ENCODE data around the gene ACSM2B.
"Not testable (repeated sequence)": the region's sequence is repeated elsewhere in the genome, so short reads cannot be mapped to it uniquely, and the experiment has no call there.

ACSM2B gene

DNA sequence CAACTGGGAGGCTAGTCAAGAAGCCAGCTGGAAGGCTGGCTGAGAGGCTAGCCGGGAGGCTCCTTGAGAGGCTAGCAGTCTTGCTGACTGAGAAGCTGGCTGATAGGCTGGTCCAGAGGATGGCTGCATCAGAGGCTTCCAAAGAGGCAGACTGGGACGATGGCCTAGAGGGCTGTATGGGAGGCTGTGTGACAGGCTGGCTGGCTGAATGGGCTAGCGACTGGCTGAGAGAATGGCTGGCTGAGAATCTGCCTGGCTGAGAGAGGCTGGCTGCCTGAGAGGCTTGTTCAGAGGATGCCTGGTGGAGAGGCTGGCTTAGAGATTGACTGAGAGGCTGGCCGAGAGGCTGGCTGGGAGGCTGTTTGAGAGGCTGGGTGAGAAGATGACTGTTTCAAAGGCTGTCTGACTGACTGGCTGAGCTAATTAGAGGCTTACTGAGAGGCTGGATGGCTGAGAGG, 34.8 kb upstream of the ACSM2B start:
- H3K27me3 Mint-ChIP-seq = peaks cover 1% of the 10 kb centered on the region
- no peak overlapping the region for H3K27ac Mint-ChIP-seq
- H3K9me3 Mint-ChIP-seq (ENCODE audit: low read depth) = no peaks in the 10 kb centered on the region
- H3K36me3 Mint-ChIP-seq = no peaks in the 10 kb centered on the region
- no peaks in the 10 kb centered on the region for H3K4me1 Mint-ChIP-seq (ENCODE audit: low read depth)
- H3K4me3 Mint-ChIP-seq = no peak overlapping the region

DNA sequence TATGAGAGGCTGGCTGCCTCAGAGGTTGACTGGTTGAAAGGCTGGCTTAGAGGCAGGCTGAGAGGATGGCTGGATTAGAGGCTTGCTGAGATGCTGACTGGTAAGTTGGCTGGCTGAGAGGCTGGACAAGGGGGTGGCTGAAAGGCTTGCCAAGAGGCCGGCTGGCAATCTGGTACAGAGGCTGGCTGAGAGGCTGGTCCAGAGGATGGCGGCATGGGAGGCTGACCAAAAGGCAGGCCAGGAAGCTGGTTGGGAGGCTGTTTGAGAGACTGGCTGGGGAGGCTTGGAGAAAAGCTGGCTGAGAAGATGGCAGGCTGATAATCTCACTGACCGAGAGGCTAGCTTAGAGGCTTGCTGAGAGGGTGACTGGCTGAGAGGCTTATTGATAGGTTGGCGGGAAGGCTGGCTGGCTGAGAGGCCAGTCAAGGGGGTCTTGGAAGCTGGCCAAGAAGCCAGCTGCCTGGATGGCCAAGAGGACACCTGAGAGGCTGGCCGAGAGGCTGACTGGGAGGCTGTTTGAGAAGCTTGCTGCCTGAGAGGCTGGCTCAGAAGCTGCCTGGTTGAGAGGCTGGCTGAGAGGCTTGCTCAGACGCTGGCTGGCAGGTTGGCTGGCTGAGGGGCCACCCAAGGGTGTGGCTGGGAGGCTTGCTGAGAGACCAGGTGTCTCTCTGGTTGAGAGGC, 34.2 kb upstream of the ACSM2B start:
- no peaks in the 10 kb centered on the region for H3K9me3 Mint-ChIP-seq (ENCODE audit: low read depth)
- H3K27ac Mint-ChIP-seq = no peak overlapping the region

DNA sequence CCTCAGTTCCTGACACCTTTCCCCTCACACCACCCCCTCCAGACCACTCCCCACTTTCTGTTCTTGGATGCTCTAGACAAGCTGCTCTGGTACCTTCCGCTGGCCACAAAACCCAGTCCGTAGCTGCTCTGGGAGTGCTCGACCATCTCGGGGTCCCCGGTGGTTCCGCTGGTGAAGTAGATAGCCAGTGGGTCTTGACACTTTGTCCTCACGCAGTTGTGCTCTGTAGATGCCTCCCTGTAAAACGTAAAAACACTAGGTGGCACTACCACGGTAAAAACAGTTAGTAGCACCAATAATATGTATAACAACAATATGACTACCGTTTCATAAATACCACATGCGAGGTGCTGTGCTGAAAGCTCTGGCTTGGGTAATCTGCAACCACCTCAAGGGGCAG, 26.0 kb upstream of the ACSM2B start:
- H3K27ac Mint-ChIP-seq; H3K4me1 Mint-ChIP-seq (ENCODE audit: low read depth); H3K36me3 Mint-ChIP-seq; H3K4me3 Mint-ChIP-seq; H3K27me3 Mint-ChIP-seq; H3K9me3 Mint-ChIP-seq (ENCODE audit: low read depth): not testable (repeated sequence)

More for the DNA sequence above, 34.2 kb upstream of the ACSM2B start:
- H3K4me1 Mint-ChIP-seq (ENCODE audit: low read depth) = no peaks in the 10 kb centered on the region
- H3K36me3 Mint-ChIP-seq = no peaks in the 10 kb centered on the region
- H3K4me3 Mint-ChIP-seq = no peak overlapping the region
- H3K27me3 Mint-ChIP-seq = peaks cover 1% of the 10 kb centered on the region

DNA sequence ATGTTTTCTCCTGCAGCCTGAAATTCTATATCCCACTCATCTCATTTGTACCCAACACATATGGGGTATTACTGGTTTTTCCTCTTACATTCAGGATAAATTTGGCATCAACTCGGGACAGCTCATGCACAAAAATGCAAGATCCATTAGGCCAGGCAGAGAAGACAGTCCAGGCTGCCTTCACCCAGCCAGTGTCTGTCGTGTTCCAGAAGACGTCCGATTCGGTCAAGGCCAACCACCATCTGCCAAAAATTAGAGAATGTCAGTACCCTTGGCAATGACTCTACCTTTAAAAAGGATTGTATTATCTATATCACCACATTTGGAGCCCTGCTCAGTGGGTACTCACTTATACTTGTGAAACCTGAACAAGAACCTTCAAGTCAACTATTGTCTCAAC, 23.3 kb upstream of the ACSM2B start:
- not testable (repeated sequence) for H3K36me3 Mint-ChIP-seq, H3K27ac Mint-ChIP-seq

DNA sequence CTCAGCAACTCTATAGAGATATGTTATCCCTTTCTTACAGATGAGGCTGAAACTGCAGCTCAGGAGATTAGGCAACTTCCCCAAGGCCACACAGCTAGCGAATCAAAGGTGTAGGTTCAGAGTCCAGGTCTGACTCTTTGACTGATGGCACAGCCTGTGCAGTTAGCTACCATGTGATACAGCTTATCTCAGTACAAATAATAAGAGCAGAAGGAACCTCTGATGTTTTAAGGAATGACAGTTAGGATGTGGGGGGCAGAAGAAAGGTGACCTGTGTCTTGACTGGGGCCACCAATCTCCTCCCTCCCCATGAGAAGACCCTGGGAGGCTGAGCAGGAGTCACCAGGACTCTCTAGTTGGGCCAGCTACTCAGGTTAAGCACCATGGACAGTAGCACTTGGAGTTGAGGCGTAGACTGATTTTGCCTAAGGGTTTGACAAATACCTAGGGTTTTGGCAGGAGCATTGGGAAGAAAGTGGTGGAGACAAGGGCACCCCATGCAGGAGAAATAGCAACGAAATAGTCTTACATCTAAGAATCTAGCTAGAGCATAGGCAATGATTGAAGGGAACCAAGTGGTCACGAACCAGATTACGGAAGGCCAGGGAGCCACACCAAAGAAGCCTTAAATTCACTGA, 22.8 kb upstream of the ACSM2B start:
- no peak overlapping the region for H3K27ac Mint-ChIP-seq
- no peaks in the 10 kb centered on the region for H3K9me3 Mint-ChIP-seq (ENCODE audit: low read depth)
- no peak overlapping the region for H3K4me3 Mint-ChIP-seq
- no peaks in the 10 kb centered on the region for H3K36me3 Mint-ChIP-seq
- H3K27me3 Mint-ChIP-seq = peaks cover 6% of the 10 kb centered on the region
- H3K4me1 Mint-ChIP-seq (ENCODE audit: low read depth) = no peaks in the 10 kb centered on the region

More for the DNA sequence above, 23.3 kb upstream of the ACSM2B start:
- H3K4me1 Mint-ChIP-seq (ENCODE audit: low read depth); H3K9me3 Mint-ChIP-seq (ENCODE audit: low read depth); H3K27me3 Mint-ChIP-seq; H3K4me3 Mint-ChIP-seq: not testable (repeated sequence)

DNA sequence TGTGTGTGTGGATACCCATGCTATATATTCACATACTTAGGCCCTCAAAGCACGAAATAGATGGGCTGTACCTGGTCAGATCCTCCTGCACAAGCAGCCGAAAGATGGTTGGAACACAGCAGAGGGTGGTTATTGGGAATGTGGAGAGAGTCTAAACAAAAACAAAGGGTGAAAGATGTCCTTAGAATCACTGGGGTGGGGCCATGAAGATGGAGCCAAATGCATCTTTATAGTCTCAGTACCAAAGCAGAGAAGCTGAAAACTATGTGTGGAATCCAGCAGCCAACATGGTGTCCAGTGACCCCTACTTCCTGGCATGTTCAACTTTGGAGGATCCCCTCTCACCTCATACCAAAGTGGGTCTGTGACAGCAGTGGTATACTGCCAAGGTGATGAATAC, 19.5 kb upstream of the ACSM2B start:
- not testable (repeated sequence) for H3K4me3 Mint-ChIP-seq; H3K4me1 Mint-ChIP-seq (ENCODE audit: low read depth); H3K36me3 Mint-ChIP-seq; H3K9me3 Mint-ChIP-seq (ENCODE audit: low read depth); H3K27ac Mint-ChIP-seq; H3K27me3 Mint-ChIP-seq

DNA sequence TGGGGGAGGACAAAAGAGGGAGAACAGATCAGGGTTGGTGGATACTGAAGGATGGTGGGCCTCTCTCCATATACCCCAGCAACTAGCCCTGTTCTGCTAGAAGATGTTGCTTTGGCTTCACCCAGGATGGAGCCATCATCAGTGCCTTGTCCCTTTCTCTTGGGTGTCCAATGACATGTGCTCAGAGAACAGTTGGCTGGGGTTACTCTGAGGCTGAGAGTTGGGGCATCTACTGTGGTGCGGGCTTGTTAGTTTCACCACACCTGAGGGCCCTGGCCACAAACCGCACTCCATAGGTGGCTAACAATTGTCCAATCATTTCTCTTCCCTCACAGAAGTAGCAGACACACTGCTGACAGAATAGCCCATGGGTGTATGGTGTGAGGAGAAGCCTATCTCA, 18.9 kb upstream of the ACSM2B start:
- not testable (repeated sequence) for H3K36me3 Mint-ChIP-seq; H3K27me3 Mint-ChIP-seq; H3K4me3 Mint-ChIP-seq; H3K4me1 Mint-ChIP-seq (ENCODE audit: low read depth); H3K27ac Mint-ChIP-seq; H3K9me3 Mint-ChIP-seq (ENCODE audit: low read depth)

DNA sequence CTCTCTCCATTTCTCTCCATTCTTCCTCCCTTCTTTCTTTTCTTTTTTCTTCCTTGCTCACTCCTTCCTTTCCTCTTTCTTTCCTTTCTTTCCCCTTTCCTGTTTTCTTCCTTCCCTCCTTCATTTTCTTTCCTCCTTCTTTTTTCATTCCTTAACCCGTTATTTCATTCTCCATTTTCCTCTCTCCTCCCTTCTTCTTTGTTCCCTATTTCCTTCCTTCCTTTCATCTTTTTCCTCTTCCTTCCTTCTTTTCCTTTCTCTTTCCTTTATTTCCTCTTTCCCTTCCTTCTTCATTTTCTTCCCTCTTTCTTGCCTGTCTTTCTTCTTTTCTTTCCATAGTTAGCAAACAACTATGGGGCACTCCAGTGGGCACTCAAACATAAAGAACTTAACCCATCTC, 16.6 kb upstream of the ACSM2B start:
- H3K4me3 Mint-ChIP-seq; H3K27ac Mint-ChIP-seq; H3K9me3 Mint-ChIP-seq (ENCODE audit: low read depth); H3K36me3 Mint-ChIP-seq; H3K27me3 Mint-ChIP-seq; H3K4me1 Mint-ChIP-seq (ENCODE audit: low read depth): not testable (repeated sequence)

DNA sequence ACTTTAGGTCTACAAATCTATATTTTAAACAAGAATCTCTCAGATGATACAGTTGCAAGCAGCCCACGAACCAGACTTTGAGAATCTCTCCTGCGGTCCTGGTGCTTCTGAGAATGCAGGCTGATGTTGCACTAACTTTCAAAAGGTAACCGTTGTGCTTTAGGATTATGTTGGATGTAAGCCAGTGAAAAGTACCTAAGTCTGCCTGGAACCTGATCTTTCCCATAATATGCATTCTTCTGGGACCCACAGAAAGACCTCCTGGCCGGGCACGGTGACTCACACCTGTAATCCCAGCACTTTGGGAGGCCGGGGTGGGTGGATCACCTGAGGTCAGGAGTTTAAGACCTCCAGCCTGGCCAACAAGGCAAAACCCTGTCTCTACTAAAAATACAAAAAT, 13.3 kb upstream of the ACSM2B start:
- H3K4me1 Mint-ChIP-seq (ENCODE audit: low read depth); H3K9me3 Mint-ChIP-seq (ENCODE audit: low read depth); H3K4me3 Mint-ChIP-seq; H3K36me3 Mint-ChIP-seq; H3K27ac Mint-ChIP-seq; H3K27me3 Mint-ChIP-seq: not testable (repeated sequence)

DNA sequence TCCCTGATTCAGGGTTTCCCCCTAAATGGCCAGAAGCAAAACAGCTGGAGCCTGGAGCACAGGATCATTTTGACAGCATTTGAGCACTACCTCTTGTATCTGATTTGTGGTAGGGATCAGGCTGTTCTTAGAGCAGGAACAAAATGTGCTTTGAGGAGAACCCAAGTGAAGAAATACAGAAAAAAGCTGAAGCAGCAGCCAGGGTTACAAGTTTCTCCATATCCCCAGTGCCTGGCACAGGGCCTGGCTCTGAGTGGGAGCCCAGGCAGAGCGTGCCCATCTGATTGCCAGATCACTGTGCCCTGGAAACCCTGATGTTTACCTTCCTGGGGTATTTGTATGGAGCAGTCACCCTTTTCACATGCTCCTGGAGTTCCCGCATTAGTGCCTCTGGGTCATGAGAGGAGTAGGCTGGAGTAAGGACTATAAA, 11.5 kb upstream of the ACSM2B start:
- not testable (repeated sequence) for H3K9me3 Mint-ChIP-seq (ENCODE audit: low read depth); H3K4me3 Mint-ChIP-seq; H3K36me3 Mint-ChIP-seq; H3K27ac Mint-ChIP-seq; H3K27me3 Mint-ChIP-seq; H3K4me1 Mint-ChIP-seq (ENCODE audit: low read depth)

DNA sequence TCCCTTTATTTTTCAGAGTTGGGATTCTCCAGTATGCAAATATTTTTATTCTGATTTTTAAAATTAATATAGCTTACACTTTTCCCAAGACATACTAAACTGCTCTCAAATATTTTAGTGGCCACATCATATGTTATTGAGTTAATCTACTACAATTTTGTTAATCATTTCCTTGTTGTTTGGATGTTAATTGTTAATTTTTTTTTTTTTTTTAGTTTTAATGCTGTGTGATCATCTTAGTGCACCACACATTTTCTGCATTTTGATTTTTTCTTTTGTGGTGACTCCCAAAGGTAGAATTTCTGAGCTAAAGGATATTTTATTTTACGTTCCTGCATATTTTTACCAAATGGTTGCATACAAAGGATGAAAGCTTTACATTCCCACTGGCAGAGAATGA, 10.5 kb upstream of the ACSM2B start:
- not testable (repeated sequence) for H3K27ac Mint-ChIP-seq

DNA sequence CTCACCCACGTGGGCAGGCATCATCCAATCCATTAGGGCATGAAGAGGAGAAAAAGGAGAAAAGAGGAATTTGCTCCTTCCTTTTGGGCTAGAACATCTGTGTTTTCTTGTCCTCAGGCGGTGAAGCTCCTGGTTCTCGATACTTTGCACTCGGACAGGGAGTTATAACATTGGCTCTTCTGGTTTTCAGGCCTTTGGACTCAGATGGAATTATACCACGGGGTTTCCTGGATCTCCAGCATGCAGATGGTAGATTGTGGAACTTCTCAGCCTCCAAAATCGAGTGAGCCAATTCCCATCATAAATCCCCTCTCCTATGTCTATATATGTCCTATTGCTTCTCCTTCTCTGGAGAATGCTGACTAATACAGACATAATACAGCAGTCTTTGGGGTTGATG, 9.9 kb upstream of the ACSM2B start:
- H3K9me3 Mint-ChIP-seq (ENCODE audit: low read depth); H3K27ac Mint-ChIP-seq; H3K36me3 Mint-ChIP-seq; H3K4me3 Mint-ChIP-seq; H3K4me1 Mint-ChIP-seq (ENCODE audit: low read depth); H3K27me3 Mint-ChIP-seq: not testable (repeated sequence)

More for the DNA sequence above, 10.5 kb upstream of the ACSM2B start:
- not testable (repeated sequence) for H3K4me3 Mint-ChIP-seq; H3K9me3 Mint-ChIP-seq (ENCODE audit: low read depth); H3K36me3 Mint-ChIP-seq; H3K4me1 Mint-ChIP-seq (ENCODE audit: low read depth); H3K27me3 Mint-ChIP-seq

DNA sequence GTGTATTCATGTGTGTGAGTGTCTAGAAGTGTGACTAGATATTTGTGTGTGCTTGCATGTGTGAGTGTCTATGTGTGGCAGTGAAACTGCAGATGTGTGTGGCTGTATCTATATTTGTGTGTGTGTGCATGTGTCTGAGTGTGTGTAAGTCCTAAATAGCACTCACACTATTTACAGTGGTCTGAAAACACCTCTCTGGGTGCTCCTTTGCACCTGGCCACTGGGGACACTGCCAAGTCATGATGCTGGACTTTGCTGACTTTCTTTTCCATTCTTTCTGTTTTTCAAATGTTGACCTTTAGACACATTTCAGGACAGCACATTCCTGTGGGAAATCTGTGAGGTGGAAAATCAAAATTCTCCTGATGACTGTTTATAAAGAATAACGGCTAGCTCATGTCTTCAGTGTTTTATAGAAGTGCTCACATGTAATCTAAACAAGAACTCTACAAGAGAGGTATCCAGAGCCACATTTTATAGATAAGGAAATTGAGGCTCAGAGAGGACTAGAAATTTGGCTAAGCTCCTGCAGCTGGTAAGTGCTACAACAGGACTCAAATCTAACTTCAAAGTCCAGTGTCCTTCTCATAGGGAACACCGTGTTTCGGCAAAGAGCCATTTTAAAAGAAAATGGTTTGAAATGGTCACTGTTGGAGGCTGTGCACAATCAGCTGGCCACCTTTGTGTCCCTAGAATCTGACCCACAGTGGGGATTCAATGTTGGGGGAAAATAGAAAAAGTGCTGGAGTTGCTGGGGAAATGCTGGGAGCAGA, 4.5 kb upstream of the ACSM2B start:
- H3K27me3 Mint-ChIP-seq; H3K36me3 Mint-ChIP-seq; H3K9me3 Mint-ChIP-seq (ENCODE audit: low read depth); H3K4me3 Mint-ChIP-seq; H3K27ac Mint-ChIP-seq; H3K4me1 Mint-ChIP-seq (ENCODE audit: low read depth): not testable (repeated sequence)

DNA sequence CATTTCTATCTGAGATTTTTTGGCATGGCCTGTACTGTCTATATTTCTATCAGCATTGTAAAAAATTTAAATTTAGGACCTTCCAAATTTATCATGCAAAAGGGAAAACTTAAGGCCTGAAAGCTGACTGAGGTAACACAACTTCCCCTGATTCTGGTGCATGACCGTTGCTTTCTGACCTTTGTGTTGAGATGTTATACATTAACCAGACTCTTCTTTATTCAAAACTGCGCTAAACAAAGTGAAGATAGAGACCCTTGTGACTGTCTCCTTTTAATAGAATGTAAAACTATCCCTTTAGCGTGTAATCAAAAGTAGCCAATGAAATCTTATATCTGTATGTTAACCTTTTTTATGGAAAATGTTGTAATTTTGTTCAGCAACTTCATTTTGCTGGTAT, 1.9 kb upstream of the ACSM2B start:
- not testable (repeated sequence) for H3K36me3 Mint-ChIP-seq; H3K27me3 Mint-ChIP-seq; H3K9me3 Mint-ChIP-seq (ENCODE audit: low read depth); H3K4me1 Mint-ChIP-seq (ENCODE audit: low read depth); H3K4me3 Mint-ChIP-seq; H3K27ac Mint-ChIP-seq

DNA sequence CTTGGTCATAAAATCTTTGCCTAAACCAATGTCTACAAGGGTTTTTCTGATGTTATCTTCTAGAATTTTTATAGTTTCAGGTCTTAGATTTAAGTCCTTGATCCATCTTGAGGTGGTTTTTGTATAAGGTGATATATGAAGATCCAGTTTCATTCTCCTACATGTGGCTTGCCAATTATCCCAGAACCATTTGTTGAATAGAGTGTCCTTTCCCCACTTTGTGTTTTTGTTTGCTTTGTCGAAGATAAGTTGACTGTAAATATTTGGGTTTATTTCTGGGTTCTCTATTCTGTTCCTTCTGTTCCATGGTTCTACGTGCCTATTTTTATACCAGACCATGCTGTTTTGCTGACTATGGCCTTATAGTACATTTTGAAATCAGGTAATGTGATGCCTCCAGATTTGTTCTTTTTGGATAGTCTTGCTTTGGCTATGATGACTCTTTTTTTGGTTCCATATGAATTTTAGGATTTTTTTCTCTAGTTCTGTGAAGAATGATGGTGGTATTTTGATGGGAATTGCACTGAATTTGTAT, 7.0 kb downstream of the ACSM2B start:
- H3K4me1 Mint-ChIP-seq (ENCODE audit: low read depth); H3K4me3 Mint-ChIP-seq; H3K27ac Mint-ChIP-seq; H3K27me3 Mint-ChIP-seq; H3K9me3 Mint-ChIP-seq (ENCODE audit: low read depth); H3K36me3 Mint-ChIP-seq: not testable (repeated sequence)
